Progenitor cell of endocrine pancreas (in vitro differentiated cells): Measurements from ENCODE around the gene PDIA4. TPM values are rescaled to one million over a fixed set of nuclear protein-coding genes. Genes with fewer than 3 reads are reported as not detected.

Experiments
- DNase-seq: peaks from one replicate; pipeline ENCODE4 v3.0.0; 2021; ENCODE audit warnings: low spot score; ENCODE audit not compliant: unreplicated experiment
- H3K27ac Mint-ChIP-seq: 2 replicates; pipeline ENCODE4 v1.8.0; 2021; ENCODE audit warnings: mild to moderate bottlenecking, moderate library complexity, mixed read lengths
- H3K27me3 Mint-ChIP-seq: 2 replicates; pipeline ENCODE4 v1.8.0; 2021; ENCODE audit warnings: mixed read lengths
- H3K36me3 Mint-ChIP-seq: 2 replicates; pipeline ENCODE4 v1.8.0; 2022; ENCODE audit warnings: mixed read lengths; ENCODE audit not compliant: insufficient read depth
- H3K4me1 Mint-ChIP-seq: 2 replicates; pipeline ENCODE4 v1.8.0; 2021; ENCODE audit warnings: low read depth, mixed read lengths
- H3K4me3 Mint-ChIP-seq: 2 replicates; pipeline ENCODE4 v1.8.0; 2021; ENCODE audit warnings: low read depth, mild to moderate bottlenecking, moderate library complexity, mixed read lengths
- H3K9me3 Mint-ChIP-seq: 2 replicates; pipeline ENCODE4 v1.8.0; 2021; ENCODE audit warnings: low read depth, mixed read lengths
- CTCF ChIP-seq: fragments of 200-600 bp; sonication (generic); IDR thresholded peaks from one replicate; pipeline ENCODE4 v1.5.0; 2021; ENCODE audit warnings: antibody characterized with exemption, mild to moderate bottlenecking; ENCODE audit not compliant: unreplicated experiment
- total RNA-seq: library from RNA; stranded (reverse); gene quantifications from 2 replicates; pipeline ENCODE4 v1.2.1, GENCODE V29; 2021

Gene PDIA4
- total RNA-seq, 1 donor from 2014 or later, result 238 TPM

DNA sequence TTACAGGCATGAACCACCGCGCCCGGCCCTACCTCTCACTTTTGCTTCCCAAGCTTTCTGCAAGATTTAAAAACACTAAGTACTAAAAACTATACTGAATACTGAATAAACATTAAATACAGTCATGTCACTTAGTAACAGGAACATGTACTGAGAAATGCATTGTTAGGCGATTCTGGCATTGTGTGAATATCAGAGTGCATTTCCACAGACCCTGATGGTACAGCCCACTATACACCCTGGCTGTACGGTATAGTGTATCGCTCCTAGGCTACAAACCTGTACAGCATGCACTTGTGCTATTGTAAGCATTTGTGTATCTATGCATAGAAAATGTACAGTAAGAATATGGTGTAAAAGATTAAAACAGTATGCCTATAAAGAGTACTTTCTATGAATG is 29.1 kb downstream of the PDIA4 start:
- no peak for TF ChIP-seq CTCF
- Mint-ChIP-seq H3K36me3 (peaks cover 9% of the 10 kb centered on the region), H3K9me3 (no peaks in the 10 kb centered on the region), H3K27me3 (no peaks in the 10 kb centered on the region), H3K4me1 (no peaks in the 10 kb centered on the region), H3K27ac (no peak overlapping the region), H3K4me3 (no peak overlapping the region)
- no peak for DNase-seq

GRCh38 chr7:148997497-148997896 is 30.8 kb downstream of the PDIA4 start:
- no peak overlapping the region for H3K4me3 Mint-ChIP-seq
- H3K27ac Mint-ChIP-seq, result no peak overlapping the region
- no peaks in the 10 kb centered on the region for H3K27me3 Mint-ChIP-seq
- H3K4me1 Mint-ChIP-seq, result no peaks in the 10 kb centered on the region
- DNase-seq, result no peak
- no peaks in the 10 kb centered on the region for H3K9me3 Mint-ChIP-seq
- no peak for TF ChIP-seq CTCF
- peaks cover 4% of the 10 kb centered on the region for H3K36me3 Mint-ChIP-seq

DNA sequence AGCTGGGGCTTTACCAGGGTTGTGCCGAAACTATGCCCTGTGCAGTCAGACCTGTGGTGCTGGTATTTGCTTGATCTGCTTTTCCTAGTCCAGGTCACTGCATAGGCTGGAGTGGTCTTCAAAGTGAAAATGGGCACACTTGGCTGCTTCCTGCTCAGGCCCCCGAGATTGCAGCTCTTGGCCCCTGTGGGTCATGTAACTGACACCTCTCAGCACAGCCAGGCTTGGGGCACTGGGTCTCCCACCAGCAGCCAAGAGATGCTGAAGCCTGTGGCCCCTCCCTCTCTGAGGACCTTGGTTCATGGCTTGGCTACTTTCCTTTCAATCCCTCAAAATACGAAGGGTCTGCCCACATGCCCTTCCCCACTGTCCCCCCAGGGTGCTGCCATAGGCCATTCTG is 33.7 kb downstream of the PDIA4 start:
- Mint-ChIP-seq H3K4me3 (no peak overlapping the region), H3K4me1 (no peaks in the 10 kb centered on the region), H3K27ac (no peak overlapping the region), H3K27me3 (no peaks in the 10 kb centered on the region), H3K9me3 (no peaks in the 10 kb centered on the region), H3K36me3 (no peaks in the 10 kb centered on the region)
- TF ChIP-seq CTCF, result no peak
- no peak for DNase-seq

DNA sequence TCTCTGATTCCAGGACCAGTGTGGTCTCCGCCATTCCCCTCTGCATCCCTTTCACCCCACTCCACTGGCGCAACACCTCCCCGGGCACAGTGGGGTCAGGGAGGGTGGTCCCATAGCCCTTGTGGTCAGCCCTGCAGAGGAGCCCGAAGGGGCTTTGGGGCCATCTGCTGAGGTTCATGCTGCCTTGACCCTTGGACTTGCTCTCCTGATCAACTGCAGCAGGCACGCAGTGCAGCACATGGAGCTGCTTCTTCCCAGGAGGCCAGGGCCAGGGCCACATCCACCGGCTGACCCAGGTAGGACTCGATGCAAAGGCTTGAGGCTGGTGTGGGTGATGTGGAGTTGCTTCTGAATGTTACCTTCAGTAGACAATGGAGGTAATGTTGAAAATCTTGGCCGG is 35.1 kb downstream of the PDIA4 start:
- no peaks in the 10 kb centered on the region for H3K27me3 Mint-ChIP-seq
- TF ChIP-seq CTCF, result no peak
- DNase-seq, result no peak
- no peak overlapping the region for H3K27ac Mint-ChIP-seq
- no peaks in the 10 kb centered on the region for H3K9me3 Mint-ChIP-seq
- peaks cover 5% of the 10 kb centered on the region for H3K4me1 Mint-ChIP-seq
- H3K36me3 Mint-ChIP-seq, result no peaks in the 10 kb centered on the region
- H3K4me3 Mint-ChIP-seq, result no peak overlapping the region

GRCh38 chr7:148991536-148991935 is 36.8 kb downstream of the PDIA4 start:
- H3K27me3 Mint-ChIP-seq, result no peaks in the 10 kb centered on the region
- H3K4me3 Mint-ChIP-seq, result no peak overlapping the region
- H3K9me3 Mint-ChIP-seq, result no peaks in the 10 kb centered on the region
- DNase-seq, result no peak
- H3K36me3 Mint-ChIP-seq, result no peaks in the 10 kb centered on the region
- peak overlapping the region; percentile 45 for H3K27ac Mint-ChIP-seq
- H3K4me1 Mint-ChIP-seq, result peaks cover 14% of the 10 kb centered on the region
- TF ChIP-seq CTCF, result no peak
